ENCODE results near the gene SLC6A9. TPM values are rescaled to one million over a fixed set of nuclear protein-coding genes. Genes with fewer than 3 reads are reported as not detected.

The SLC6A9 gene
- total and polyA plus RNA-seq, 2 donors (not counting 1 experiment from before 2014, with no cell fraction given), result 0.28 to 5.5 TPM

GRCh38 chr1:43986712-43987111, 44.5 kb downstream of the SLC6A9 start:
- Histone ChIP-seq H2AFZ (ENCODE audit: insufficient read depth, low read depth, low read length, poor library complexity, severe bottlenecking) (no peak overlapping the region), H3K36me3 (replicated peaks in 1 of 2; ENCODE audit: control extremely low read depth in 1 of 2, control insufficient read depth in 1 of 2, extremely low read depth in 1 of 2, insufficient read depth in 2 of 2, low read length in 1 of 2) (no peaks in the 10 kb centered on the region), H3K79me2 (ENCODE audit: control insufficient read depth, insufficient read depth, low read length) (no peaks in the 10 kb centered on the region), H3K4me2 (replicated peaks; ENCODE audit: low read depth, low read length, poor library complexity, severe bottlenecking) (no peak overlapping the region), H3K9me3 (ENCODE audit: control extremely low read depth in 1 of 3, control insufficient read depth in 2 of 3, insufficient read depth in 1 of 3, low read length in 2 of 3) (no peaks in the 10 kb centered on the region), H3K9ac (ENCODE audit: low read length) (no peak overlapping the region), H3K27me3 (replicated peaks in 1 of 4; ENCODE audit: control extremely low read depth in 1 of 4, control insufficient read depth in 3 of 4, insufficient read depth in 4 of 4, low read length in 3 of 4) (no peaks in the 10 kb centered on the region), H3K4me3 (ENCODE audit: control extremely low read depth in 1 of 5, extremely low read depth in 1 of 5, insufficient read depth in 1 of 5, low read depth in 2 of 5, low read length in 4 of 5) (no peak overlapping the region), H3K4me1 (ENCODE audit: control insufficient read depth in 2 of 2, insufficient read depth in 2 of 2, low read length in 2 of 2) (peaks cover 0 to 11% of the 10 kb centered on the region in 2 donors), H4K20me1 (ENCODE audit: control insufficient read depth, insufficient read depth, low read length, poor library complexity, severe bottlenecking) (no peaks in the 10 kb centered on the region), H3K27ac (ENCODE audit: low read length in 2 of 2) (no peak overlapping the region)
- POLR2A ChIA-PET, result no interaction called here
- H3K27me3 Mint-ChIP-seq, result no peaks in the 10 kb centered on the region
- no peaks in the 10 kb centered on the region for H3K9me3 Mint-ChIP-seq (ENCODE audit: insufficient read depth)
- ATAC-seq (ENCODE audit: low read depth), result no peak
- no peak for DNase-seq
- 93% methylated on average over 6 of the region's 6 CpGs for WGBS (ENCODE audit: insufficient coverage)
- peaks cover 9% of the 10 kb centered on the region for H3K4me1 Mint-ChIP-seq
- H3K27ac Mint-ChIP-seq, result no peak overlapping the region
- no peak for TF ChIP-seq EZH2 (IDR thresholded peaks at IDR 0.05; ENCODE audit: borderline replicate concordance, insufficient read depth, low read depth, low read length, poor library complexity, severe bottlenecking)
- no peak for TF ChIP-seq CTCF (IDR thresholded peaks at IDR 0.05)
- CTCF ChIA-PET, result no interaction called here
- H3K4me3 Mint-ChIP-seq, result no peak overlapping the region
- intact Hi-C loops (cut with micrococcal nuclease), result no loop called here

- DNase-seq (no peak), ATAC-seq (ENCODE audit: low read depth) (no peak)
- H3K4me1 ChIP-seq (ENCODE audit: control insufficient read depth in 2 of 2, insufficient read depth in 2 of 2, low read length in 2 of 2), result peaks cover 0 to 14% of the 10 kb centered on the region in 2 donors
- CTCF ChIA-PET, result no interaction called here
- H3K9me3 Mint-ChIP-seq (ENCODE audit: insufficient read depth), result no peaks in the 10 kb centered on the region
- intact Hi-C loops (cut with micrococcal nuclease), result no loop called here
- no peaks in the 10 kb centered on the region for H4K20me1 ChIP-seq (ENCODE audit: control insufficient read depth, insufficient read depth, low read length, poor library complexity, severe bottlenecking)
- H3K4me1 Mint-ChIP-seq, result peaks cover 7% of the 10 kb centered on the region
- TF ChIP-seq CTCF (IDR thresholded peaks at IDR 0.05) (no peak), EZH2 (IDR thresholded peaks at IDR 0.05; ENCODE audit: borderline replicate concordance, insufficient read depth, low read depth, low read length, poor library complexity, severe bottlenecking) (no peak)
- H3K4me3 Mint-ChIP-seq, result no peak overlapping the region
- H3K27ac Mint-ChIP-seq, result no peak overlapping the region
- no peak overlapping the region for H3K9ac ChIP-seq (ENCODE audit: low read length)
- H2AFZ ChIP-seq (ENCODE audit: insufficient read depth, low read depth, low read length, poor library complexity, severe bottlenecking), result no peak overlapping the region
- 86% methylated on average over 4 of the region's 4 CpGs for WGBS (ENCODE audit: insufficient coverage)
- no peak overlapping the region for H3K4me3 ChIP-seq (ENCODE audit: control extremely low read depth in 1 of 5, extremely low read depth in 1 of 5, insufficient read depth in 1 of 5, low read depth in 2 of 5, low read length in 4 of 5)
- no peaks in the 10 kb centered on the region for H3K9me3 ChIP-seq (ENCODE audit: control extremely low read depth in 1 of 3, control insufficient read depth in 2 of 3, insufficient read depth in 1 of 3, low read length in 2 of 3)
- H3K27ac ChIP-seq (ENCODE audit: low read length in 2 of 2), result no peak overlapping the region
- no peaks in the 10 kb centered on the region for H3K27me3 ChIP-seq (replicated peaks in 1 of 4; ENCODE audit: control extremely low read depth in 1 of 4, control insufficient read depth in 3 of 4, insufficient read depth in 4 of 4, low read length in 3 of 4)
- no peaks in the 10 kb centered on the region for H3K79me2 ChIP-seq (ENCODE audit: control insufficient read depth, insufficient read depth, low read length)
- no peak overlapping the region for H3K4me2 ChIP-seq (replicated peaks; ENCODE audit: low read depth, low read length, poor library complexity, severe bottlenecking)
- POLR2A ChIA-PET, result no interaction called here
- H3K36me3 ChIP-seq (replicated peaks in 1 of 2; ENCODE audit: control extremely low read depth in 1 of 2, control insufficient read depth in 1 of 2, extremely low read depth in 1 of 2, insufficient read depth in 2 of 2, low read length in 1 of 2), result no peaks in the 10 kb centered on the region
- H3K27me3 Mint-ChIP-seq, result no peaks in the 10 kb centered on the region
Observed at GRCh38 chr1:43985984-43986595, 45.2 kb downstream of the SLC6A9 start.

Measured in B cell (primary cell).